AG08396 (cell line): ENCODE data around the gene LIN28B.
"Not testable (repeated sequence)": the region's sequence is repeated elsewhere in the genome, so short reads cannot be mapped to it uniquely, and the experiment has no call there.

Source experiments
- DNase-seq: peaks from one replicate; pipeline ENCODE4 v3.0.0; 2012; ENCODE audit warnings: low spot score, mixed read lengths

LIN28B gene

GRCh38 chr6:105013459-105013858 is 56.6 kb downstream of the LIN28B start:
- DNase-seq: not testable (repeated sequence)

- no peak for DNase-seq
Observed at GRCh38 chr6:105014448-105014847, 57.5 kb downstream of the LIN28B start.

GRCh38 chr6:105014954-105015353 is 58.0 kb downstream of the LIN28B start:
- no peak for DNase-seq

- DNase-seq: peak; percentile 21
Observed at GRCh38 chr6:105015482-105015881, 58.6 kb downstream of the LIN28B start.

GRCh38 chr6:105019285-105019684 is 62.4 kb downstream of the LIN28B start:
- DNase-seq: no peak

- DNase-seq: no peak
Observed at GRCh38 chr6:105021399-105021798, 64.5 kb downstream of the LIN28B start.

GRCh38 chr6:105022416-105022815 is 65.5 kb downstream of the LIN28B start:
- DNase-seq: no peak

GRCh38 chr6:105024803-105025202 is 67.9 kb downstream of the LIN28B start:
- DNase-seq: no peak

GRCh38 chr6:105028898-105029297 is 72.0 kb downstream of the LIN28B start:
- DNase-seq: no peak

GRCh38 chr6:105029581-105029980 is 72.7 kb downstream of the LIN28B start:
- no peak for DNase-seq

GRCh38 chr6:105034470-105034869 is 77.6 kb downstream of the LIN28B start:
- DNase-seq: no peak

- no peak for DNase-seq
Observed at GRCh38 chr6:105035299-105035698, 78.4 kb downstream of the LIN28B start.

GRCh38 chr6:105036351-105036750 is 79.4 kb downstream of the LIN28B start:
- DNase-seq: no peak

- DNase-seq: no peak
Observed at GRCh38 chr6:105038259-105038658, 81.4 kb downstream of the LIN28B start.

GRCh38 chr6:105041880-105042279 is 85.0 kb downstream of the LIN28B start:
- no peak for DNase-seq

- DNase-seq: no peak
Observed at GRCh38 chr6:105042648-105043047, 85.7 kb downstream of the LIN28B start.

GRCh38 chr6:105043979-105044378 is 87.1 kb downstream of the LIN28B start:
- no peak for DNase-seq

GRCh38 chr6:105045526-105045925 is 88.6 kb downstream of the LIN28B start:
- DNase-seq: peak; percentile 7

GRCh38 chr6:105051941-105052471 is 95.1 kb downstream of the LIN28B start:
- no peak for DNase-seq

GRCh38 chr6:105056646-105057045 is 99.7 kb downstream of the LIN28B start:
- no peak for DNase-seq

GRCh38 chr6:105057160-105057559 is 100.3 kb downstream of the LIN28B start:
- DNase-seq: no peak

- no peak for DNase-seq
Observed at GRCh38 chr6:105058316-105058715, 101.4 kb downstream of the LIN28B start.

- DNase-seq: no peak
Observed at GRCh38 chr6:105058846-105059245, 101.9 kb downstream of the LIN28B start.

- DNase-seq: no peak
Observed at GRCh38 chr6:105066233-105066632, 109.3 kb downstream of the LIN28B start.

- DNase-seq: no peak
Observed at GRCh38 chr6:105066836-105067235, 109.9 kb downstream of the LIN28B start.
